Measurements from ENCODE around the gene MISP3.

Gene MISP3

GRCh38 chr19:14106840-14107239 is 34.3 kb downstream of the MISP3 start:
- DNase-seq = no peak

- no peak for DNase-seq
Measured at GRCh38 chr19:14107581-14108461, 35.2 kb downstream of the MISP3 start.

GRCh38 chr19:14110650-14111049 is 38.1 kb downstream of the MISP3 start:
- no peak for DNase-seq

- DNase-seq = no peak
Measured at GRCh38 chr19:14111486-14111885, 38.9 kb downstream of the MISP3 start.

GRCh38 chr19:14112051-14112808 is 39.6 kb downstream of the MISP3 start:
- DNase-seq = no peak

GRCh38 chr19:14112809-14113385 is 40.3 kb downstream of the MISP3 start:
- no peak for DNase-seq

- no peak for DNase-seq
Measured at GRCh38 chr19:14113762-14114414, 41.3 kb downstream of the MISP3 start.

- DNase-seq = no peak
Measured at GRCh38 chr19:14114439-14114838, 41.9 kb downstream of the MISP3 start.

- DNase-seq = no peak
Measured at GRCh38 chr19:14114854-14115253, 42.3 kb downstream of the MISP3 start.

GRCh38 chr19:14115756-14116155 is 43.2 kb downstream of the MISP3 start:
- DNase-seq = no peak

GRCh38 chr19:14116525-14116917 is 43.9 kb downstream of the MISP3 start:
- no peak for DNase-seq

GRCh38 chr19:14116918-14117578 is 44.5 kb downstream of the MISP3 start:
- DNase-seq = no peak

- peak; percentile 89 for DNase-seq
Measured at GRCh38 chr19:14117668-14118164, 45.1 kb downstream of the MISP3 start, which contains the start of gene PRKACA. Gene PRKACA, minus strand, starts transcription at chr19:14117762. Its CDS starts 215 bp downstream, at chr19:14117547.

GRCh38 chr19:14118165-14119051 is 45.8 kb downstream of the MISP3 start:
- DNase-seq = no peak

GRCh38 chr19:14119146-14119545 is 46.6 kb downstream of the MISP3 start:
- no peak for DNase-seq

- DNase-seq = no peak
Measured at GRCh38 chr19:14119644-14120496, 47.3 kb downstream of the MISP3 start.

- no peak for DNase-seq
Measured at GRCh38 chr19:14120497-14120780, 47.9 kb downstream of the MISP3 start.

GRCh38 chr19:14122924-14123323 is 50.3 kb downstream of the MISP3 start:
- DNase-seq = no peak
